HG02973 (cell line): ENCODE measurements around the gene CCNI2.

Experiments
- ATAC-seq: cut with Tn5 transposase; IDR thresholded peaks from one replicate; pipeline ENCODE4 v1.9.1; 2021; ENCODE audit warnings: moderate library complexity; ENCODE audit not compliant: unreplicated experiment

CCNI2 gene

DNA sequence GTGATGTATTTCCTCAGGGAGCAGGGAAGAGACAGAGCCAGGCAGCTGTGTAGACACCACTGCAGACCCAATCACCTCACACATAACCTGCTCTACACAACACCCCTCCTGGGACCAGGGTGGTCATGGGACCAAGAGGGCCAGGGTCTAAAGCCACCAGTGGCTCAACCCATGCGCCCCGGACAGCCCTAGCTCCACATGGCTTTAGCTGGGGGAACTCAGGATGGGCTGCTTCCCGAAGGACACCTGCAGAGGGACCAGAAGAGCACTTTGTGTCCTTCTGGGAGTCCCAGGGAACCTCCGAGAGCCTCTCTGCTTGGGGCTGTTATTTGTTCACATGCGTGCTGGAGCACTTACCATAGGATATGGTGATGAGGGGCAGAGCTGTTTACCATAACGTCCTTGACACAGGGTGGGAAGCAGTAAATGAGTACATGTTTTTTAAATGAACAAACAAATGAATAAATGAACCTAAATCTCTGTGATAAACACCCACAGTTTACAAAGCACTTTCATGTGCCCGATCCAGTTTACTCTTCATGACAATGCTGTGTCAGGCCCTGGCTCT is 17.5 kb downstream of the CCNI2 start:
- ATAC-seq: no peak

DNA sequence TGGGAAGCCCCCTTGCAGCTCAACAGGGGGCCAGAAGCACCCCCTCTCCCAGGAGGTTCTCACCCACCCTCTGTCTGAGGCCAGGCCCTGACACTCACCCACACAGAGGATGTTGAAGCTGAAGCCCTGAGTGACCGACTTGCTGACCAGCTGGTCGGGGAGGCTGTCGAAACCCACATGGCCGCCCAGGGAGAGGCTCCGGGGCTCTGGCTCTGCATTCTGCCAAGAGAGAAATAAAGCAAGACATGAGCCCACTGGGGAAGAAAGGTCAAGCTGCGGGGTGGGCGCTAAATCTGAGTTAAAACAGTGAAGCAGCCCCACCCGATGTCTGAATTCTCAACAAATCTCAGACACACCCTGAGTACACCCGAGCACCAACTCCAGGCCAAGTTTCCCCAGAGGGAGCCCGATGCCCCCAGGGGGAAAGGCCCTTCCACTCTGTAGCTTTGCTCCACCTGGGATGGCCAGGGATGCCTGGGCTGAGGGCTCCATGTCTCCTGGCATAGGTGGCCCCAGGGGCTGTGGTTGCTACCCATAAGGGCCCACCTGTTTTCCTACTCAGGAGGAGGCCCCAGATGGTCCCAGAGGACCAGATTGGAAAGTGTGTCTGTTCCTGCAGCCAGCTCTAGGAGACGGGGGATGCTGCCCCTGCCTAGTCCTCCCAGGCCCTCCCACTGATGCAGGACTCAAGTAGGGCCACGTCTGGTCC is 18.2 kb downstream of the CCNI2 start:
- ATAC-seq: no peak

DNA sequence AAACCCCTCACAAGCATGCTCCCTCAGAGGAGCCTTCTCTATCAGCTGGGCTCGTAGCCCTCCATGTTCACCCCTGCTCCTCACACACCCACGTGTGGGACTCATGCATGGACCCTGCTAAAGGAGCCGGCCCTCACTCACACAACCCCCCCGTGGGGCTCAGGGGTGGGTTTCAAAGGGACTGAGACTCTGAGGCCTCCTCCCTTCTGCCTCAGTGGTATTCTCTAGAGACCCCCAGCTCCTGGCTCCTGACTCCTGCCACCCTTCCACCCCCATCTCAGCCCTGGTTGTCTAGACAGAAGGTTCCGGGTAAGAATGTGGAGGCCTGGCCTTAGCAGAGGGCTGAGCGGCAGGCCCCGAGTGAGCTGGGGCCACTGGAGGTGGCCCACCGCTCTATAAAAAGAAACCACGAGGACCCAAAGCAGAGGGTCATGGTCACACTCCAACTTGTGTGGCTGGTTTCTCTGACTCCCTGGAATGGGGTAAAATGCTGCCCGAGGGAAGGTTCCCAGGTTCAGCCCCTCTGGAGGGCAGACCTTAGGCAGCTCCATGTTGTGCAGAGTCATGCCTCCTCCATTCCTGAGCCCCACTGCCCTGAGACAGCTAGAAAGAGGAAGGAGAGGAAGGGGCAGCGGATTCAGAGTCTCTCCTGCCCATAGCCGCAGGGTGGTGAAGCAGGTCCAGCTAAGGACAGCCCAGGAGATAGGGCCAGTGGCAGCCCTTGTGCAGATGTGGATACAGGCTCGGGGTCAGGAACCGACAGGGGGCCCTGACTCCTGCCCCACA is 19.0 kb downstream of the CCNI2 start:
- no peak for ATAC-seq

DNA sequence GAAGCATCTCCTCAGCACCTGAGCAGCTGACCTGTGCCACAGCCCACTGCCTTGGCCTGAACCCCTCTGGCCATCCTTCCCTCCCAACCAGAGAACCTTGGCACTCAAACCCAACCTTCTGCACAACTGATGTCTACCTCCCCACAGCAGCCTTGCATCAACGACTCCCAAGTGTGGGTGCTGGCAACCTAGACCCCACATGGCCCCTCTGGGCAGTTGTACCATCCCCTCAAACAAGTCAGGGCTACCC is 19.5 kb downstream of the CCNI2 start:
- ATAC-seq: no peak

DNA sequence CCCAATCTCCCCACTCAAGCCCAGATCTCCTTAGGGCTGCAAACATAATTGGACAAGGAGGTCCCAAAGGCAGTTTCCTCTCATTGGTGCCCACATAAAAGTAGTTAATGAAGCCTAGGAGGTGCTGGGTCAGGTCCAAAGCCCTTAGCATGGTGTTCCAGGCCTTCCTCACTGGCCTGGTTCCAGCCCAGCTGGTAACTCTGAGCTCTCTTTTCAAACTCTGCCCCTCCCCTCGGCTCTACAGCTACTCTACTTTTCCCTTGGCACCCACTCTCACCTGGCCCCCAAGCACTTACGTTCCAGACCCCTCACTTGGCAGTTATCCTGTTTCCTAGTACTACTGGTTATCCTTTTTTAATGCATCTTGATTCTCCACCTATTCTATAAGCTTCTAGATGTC is 19.9 kb downstream of the CCNI2 start:
- ATAC-seq: no peak

DNA sequence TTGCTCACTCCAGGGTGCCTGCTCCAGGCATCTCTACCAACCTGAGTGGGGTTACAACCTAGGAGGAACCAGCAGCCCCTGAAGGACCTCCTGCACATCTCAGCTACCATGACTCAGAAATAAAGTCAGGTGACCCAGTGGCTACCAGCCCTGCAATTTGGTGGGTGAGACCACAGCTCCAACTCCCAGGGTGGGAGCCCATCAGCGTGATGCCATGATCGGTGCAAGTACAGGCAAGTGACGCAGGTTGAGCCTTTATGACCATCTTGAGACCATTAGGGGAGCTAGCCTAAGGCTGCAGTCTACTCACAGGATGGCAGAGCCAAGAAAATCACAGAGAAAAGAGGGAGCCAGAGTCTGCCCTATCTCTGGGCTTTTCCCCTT is 21.3 kb downstream of the CCNI2 start:
- ATAC-seq: no peak

DNA sequence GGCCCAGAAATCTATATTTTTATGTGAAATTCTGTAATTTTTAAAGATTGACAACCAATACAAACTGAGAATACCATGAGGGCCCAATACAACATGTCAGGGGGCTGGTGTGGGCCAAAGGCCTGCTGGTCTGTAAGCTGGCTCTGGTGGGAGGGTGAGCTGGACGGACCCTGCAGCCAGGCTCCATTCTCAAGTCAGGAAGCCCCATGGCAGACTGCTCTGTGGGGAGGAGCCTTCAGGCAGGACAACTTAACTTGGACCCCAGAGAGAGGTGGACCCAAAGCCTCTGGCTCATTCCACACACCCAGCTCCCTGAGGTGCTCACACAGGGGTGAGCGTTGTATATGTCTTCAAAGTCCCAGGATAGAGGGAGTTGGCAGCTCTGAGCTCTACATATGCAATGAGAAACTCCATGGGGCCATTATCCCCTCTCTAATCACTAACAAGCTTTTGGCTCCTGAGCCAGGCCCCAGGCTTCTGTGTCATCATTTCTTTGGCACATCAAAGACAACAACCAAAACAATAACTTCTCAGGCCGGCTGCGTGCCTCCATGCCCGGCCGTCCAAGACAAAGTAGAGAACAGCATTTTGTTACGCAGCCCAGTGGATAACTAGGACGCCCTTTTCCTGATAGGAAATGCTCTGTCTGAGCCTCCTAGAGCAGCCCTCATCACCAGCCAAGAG is 23.4 kb downstream of the CCNI2 start:
- ATAC-seq: no peak

DNA sequence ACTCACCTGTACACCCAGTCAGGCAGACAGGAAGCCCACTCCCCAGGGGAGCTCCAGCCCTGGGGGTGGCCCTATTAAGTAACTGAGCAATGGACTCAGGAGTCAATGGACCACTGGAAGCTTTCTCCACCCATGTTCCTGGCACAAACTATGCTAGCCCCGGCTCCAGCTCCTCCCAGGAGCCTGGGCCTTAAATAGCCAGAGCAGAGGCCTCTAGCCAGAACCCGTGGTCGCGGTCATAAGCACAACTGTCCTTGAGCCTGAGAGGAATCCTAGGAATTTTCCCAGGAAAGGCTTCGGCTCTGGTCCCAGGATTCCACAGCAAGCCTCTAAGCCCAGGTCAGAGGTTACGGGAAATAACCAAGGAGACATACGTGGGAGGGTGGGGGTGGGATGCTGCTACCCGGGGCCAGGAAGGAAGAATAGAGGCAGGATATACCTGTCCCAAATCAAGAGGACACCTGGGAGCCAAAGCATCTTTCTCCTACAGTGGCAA is 24.3 kb downstream of the CCNI2 start:
- ATAC-seq: no peak

DNA sequence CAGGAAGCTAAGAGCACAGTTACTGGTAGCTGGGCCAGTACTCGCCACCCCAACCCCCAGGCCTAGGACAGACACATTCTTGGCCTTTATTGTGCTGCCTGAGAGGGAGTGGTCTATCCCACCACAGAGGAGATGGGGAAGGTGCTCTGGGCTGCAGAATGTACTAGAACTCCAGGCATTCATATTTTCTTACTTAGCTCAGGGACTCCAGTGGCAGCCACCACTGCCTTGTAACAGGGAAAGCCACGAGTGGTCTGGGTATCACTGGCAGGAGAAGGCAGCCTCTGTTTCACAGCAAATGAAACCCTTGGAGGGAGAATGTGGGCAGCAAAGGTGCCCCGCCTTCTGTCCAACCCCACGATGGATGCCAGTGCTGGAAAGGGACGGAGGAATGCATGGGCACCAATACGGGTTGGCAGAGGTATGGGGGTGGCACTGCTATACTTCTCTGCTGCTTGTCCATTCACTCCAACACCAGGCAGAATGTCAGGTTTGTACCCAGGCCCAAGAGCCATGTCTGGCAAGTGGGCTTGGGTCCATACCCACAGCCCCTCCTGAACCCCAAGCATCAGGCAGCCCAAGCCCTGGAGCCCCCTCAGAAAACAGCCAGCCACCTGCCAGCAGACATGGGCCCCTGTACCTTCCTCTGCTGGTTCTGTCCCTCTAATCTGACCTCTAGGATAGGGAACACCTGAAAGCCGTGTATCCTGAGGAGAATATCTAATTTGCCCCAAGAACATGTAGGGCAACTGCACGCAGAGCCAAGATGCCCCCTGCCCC is 25.3 kb downstream of the CCNI2 start:
- ATAC-seq: no peak

DNA sequence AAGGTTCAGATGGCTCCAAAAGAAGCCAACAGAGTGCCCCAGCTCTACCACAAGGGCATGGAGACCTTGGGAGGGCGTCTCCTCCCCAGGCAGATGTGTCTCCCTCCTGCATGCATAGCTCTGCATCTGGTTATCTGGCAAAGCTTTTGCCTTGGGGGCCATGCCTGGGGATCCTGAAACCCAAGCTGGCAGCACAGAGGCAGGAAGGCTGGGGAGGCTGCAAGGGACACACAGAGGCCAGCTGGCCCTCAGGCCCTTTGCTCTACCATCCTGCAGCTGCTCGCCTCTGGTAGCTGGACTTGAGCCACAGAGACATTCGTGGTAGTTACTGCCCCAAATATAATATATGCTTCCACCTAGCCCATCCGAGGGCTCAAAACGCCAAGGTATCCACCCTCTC is 25.9 kb downstream of the CCNI2 start:
- ATAC-seq: no peak

DNA sequence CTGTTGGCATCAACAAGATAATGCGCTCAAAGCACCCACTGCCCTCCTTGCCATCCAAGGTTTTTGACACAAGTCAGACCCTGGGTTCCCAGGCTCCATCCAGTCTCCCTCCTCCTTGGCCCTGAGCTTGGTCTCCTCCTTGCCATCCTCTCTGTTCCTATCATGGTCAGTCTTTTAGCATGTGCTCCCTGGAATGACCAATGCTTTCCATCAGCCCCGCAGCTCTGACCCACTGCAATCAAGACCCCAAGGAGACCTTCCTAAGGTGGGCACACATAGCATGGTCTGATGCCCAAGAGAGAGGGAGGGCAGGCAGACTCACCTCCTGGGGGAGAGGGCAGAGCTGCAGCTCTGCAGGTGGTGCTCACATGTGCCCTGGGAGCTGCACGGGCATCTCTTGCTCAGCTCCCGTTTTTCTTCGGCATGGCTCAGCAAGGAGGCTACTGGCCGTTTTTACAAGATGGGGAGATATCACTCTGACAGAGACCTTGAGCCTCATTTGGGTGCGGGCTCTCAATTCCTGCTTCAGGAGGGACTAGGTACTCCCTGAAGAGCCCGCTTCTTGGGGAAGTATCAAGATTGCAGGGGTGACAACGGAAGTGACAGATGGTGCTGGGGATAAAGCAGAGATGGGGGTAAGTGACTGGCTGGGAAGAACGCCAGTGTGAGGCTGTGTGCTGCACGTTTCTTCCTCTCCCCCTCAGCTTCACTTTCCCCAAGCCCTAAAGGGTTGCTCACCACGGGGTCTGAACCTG is 26.6 kb downstream of the CCNI2 start:
- ATAC-seq: no peak

DNA sequence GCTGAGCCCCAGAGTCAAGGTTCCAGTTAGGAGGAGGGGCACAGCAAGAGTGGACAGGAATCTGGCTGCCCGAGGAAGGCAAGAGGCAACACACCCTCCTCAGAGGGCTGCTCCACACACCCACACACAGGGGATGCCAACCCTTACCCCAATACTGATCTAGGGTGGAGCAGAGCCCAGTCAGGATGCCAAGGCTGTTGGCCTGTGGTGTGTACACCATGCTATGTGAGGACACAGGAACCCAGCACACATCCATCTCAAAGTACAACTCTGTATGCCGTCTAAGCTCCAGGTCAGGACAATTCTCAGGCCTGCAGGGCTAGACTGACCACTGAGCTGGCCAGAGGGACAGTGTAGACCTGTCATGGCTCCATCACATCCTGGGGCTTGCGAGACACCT is 27.2 kb downstream of the CCNI2 start:
- ATAC-seq: no peak

DNA sequence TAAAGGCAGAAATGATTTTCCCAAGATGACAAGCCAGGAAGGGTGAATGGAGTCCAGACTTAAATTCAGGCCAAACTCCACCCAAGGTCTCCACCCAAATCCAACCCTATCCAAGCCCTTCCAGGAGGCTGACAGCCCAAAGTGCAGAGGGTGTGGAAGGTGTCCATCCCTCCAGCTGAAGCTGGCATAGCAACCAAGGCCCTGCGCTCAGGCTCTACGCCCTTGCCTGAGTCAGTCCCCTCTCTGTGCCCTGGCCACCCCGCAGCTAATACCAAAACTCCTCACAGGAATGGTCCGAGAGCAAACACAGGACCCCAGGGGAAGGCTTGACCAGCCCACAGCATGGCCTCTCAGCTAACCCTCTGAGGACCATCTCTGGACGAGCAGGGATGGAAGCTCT is 27.7 kb downstream of the CCNI2 start:
- ATAC-seq: no peak

DNA sequence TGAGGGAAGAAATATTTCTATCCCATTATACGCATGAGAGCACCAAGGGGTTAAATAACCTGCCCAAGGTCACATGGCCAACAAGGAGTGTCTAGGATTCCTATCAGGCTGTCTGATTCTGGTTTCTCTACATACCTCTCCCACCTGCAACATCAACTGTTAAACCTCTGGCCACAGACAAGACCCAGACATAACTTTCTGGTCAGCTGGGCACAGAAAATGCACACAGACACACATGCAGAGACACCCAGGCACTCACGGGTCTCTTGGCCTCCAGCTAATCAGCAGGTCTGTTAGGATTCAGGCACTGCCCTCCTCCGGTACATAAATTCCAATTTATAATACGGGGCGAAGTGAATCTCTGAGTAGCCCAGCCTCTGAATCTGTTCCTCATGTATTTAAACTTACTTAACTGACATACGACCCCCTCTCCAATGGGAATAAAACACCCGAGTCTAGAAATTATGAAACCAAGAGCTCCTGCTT is 28.3 kb downstream of the CCNI2 start:
- no peak for ATAC-seq

DNA sequence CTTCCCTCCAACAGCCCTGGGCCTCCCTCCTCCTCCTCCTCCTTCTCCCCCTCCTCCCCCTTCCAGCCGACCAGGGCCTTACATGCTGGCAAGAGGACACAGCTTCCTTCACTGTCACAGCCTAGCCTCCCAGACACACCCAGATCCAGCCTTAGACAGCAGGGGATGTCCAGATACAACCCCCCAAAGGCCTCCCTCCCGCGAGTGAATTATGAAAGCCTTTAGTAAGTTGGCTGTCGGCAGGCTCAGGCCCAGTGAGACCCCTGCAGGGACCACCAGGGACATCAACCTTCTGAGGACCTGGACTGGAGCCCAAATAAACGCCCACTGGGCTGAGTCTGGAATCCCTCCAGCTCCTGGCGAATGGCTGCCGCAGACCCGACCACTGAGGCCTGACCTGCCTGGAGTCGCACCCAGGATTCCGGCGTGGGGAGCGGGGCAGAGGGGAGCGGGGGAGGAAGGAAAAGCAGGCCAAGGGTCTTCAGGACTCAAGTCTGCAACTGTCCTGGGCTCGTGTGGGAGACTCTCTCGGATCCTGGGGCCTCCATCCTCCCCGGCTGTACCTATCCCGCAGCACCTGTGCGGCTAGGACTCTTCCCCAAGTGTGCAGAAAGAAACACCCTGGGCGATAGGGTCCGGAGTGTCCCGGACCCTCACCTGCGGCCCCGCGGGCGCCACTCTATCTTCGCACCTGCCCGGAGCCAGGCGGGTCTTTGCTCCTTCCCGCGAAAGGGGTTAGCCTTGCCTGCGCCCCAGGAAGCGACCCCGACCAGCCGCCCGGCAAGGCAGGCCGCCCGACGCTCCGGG is 29.1 kb downstream of the CCNI2 start:
- no peak for ATAC-seq

DNA sequence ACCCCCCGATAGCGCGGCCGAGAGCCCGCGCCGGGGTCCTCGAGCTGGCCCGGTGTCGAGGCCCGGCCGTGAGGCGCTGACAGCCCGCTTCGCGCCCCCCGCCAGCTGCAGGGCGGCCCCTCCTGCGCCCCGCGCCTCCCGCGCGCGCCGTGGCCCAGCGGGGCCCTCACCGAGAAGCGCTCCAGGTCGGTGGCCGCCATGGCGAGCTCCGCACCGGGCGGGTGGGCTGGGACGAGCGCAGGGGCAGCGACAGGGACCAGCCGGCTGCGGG is 29.6 kb downstream of the CCNI2 start:
- no peak for ATAC-seq

DNA sequence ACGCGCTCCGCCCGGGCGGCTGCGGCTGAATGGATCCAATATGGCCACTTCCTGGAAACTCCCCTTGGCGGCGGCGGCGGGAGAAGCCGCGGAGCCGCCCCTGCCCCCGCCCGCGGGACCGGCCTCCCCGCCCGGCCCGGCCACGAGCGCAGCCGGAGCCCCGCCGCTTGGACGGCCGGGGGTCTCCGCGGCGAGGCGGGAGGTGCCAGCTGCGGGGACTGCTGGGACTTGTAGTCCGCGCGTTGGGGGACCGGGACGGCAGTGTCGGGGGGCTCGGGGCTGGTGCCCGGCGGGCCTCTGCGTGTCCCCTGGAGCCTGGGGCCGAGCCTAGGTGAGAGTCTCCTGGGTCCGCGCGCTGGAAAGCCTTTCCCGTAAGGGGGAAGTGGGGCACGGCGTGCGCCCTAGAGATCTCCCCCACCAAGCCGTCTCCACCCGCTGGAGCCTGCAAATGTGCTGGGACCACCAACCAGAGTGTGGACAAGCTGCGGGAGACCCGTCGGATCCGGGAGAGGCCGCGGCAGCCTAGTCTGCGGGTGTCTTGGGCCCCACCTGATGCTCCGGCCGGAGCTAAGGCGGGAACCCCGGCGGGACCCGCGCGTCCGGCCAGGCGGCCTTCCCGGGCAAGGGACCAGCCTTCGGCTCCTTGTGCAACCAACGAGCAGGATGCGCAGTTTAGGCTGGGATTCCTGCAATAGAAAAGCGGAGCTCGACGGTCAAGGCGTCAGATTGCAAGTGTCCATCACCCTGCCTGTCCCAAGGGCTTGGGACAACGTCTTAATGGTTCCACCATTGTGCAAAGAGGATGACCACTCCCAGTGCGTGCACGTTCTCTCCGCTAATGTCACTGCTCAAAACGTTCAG is 30.2 kb downstream of the CCNI2 start, which contains the start of gene SEPTIN8:
SEPTIN8 (minus strand) TSS at position 31 of the 861 bp plus-strand sequence. CDS start 102 bp downstream, outside the sequence.
- peak; percentile 42 for ATAC-seq

DNA sequence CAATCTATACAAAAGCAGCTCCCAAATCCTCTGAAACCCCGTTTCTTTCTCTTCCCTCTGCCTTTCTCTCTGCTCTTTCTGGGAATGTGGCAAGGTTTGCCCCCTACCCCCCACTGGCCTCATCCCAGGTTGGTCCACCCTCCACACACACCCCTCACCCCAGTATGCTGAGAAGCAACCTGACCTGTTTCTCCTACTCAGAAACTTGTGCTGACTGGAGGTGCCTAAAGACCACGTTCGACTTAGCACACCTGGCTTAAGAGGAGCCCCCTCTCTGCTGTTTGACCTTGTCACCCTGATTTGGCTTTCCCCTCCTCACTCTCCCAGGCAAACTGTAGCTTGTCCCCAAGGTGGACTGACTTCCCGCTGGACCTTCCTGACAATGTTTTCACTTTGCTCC is 30.9 kb downstream of the CCNI2 start:
- no peak for ATAC-seq

DNA sequence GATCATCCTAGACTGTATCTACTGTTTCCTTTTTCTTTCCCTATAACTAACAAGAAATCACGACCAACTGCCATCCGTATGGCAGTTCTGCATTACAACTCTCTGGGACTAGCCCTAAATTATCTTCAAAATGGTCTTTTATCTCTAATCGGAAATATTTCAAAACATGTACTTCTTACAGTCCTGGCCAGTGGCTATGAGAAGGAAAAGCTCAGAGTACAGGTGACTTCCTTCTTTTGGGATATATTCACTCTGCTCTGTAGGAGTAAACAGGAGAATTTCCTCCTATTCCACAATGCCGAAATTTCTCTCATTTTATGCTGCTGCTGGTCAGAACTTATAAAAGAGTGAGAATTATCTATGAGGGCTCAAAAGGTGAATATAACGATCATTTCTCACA is 31.6 kb downstream of the CCNI2 start:
- no peak for ATAC-seq
